Measurements from ENCODE around the gene DOCK4.

DOCK4 gene

DNA sequence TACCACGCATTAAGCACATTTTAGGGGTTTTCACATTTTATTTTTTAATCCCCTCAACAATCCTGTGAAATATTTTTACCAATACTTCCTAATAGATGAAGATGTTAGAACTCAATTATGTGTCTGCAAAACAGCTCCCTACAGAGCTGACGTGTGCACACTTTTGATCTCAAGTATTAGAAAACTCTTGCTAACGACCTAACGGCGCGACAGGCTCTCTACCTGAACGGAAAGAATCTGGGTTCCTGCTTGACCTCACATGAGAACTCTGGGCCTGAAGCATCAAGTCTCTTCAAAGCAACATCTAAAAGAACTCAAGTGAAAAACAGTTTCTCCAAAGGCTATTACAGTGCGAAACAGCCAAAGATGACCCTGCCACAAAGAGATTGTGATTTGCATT, 113.9 kb downstream of the DOCK4 start:
- no peaks in the 10 kb centered on the region for H3K36me3 ChIP-seq
- H3K27ac ChIP-seq = no peak overlapping the region
- no peak overlapping the region for H3K4me3 ChIP-seq
- intact Hi-C loops (cut with DNase I; ENCODE audit: low total_unique reads) = no loop called here
- TF ChIP-seq, protein P1, sequence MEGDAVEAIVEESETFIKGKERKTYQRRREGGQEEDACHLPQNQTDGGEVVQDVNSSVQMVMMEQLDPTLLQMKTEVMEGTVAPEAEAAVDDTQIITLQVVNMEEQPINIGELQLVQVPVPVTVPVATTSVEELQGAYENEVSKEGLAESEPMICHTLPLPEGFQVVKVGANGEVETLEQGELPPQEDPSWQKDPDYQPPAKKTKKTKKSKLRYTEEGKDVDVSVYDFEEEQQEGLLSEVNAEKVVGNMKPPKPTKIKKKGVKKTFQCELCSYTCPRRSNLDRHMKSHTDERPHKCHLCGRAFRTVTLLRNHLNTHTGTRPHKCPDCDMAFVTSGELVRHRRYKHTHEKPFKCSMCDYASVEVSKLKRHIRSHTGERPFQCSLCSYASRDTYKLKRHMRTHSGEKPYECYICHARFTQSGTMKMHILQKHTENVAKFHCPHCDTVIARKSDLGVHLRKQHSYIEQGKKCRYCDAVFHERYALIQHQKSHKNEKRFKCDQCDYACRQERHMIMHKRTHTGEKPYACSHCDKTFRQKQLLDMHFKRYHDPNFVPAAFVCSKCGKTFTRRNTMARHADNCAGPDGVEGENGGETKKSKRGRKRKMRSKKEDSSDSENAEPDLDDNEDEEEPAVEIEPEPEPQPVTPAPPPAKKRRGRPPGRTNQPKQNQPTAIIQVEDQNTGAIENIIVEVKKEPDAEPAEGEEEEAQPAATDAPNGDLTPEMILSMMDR (IDR thresholded peaks at IDR 0.05) = no peak
- no peaks in the 10 kb centered on the region for H3K9me3 ChIP-seq
- no peak for DNase-seq
- no peaks in the 10 kb centered on the region for H3K27me3 ChIP-seq
- H3K4me1 ChIP-seq = no peaks in the 10 kb centered on the region

- Histone ChIP-seq H3K36me3 (no peaks in the 10 kb centered on the region), H3K4me1 (peaks cover 0 to 3% (median 0%) of the 10 kb centered on the region in 4 donors), H3K27me3 (no peaks in the 10 kb centered on the region), H3K9me3 (no peaks in the 10 kb centered on the region), H3K27ac (no peak overlapping the region), H3K4me3 (no peak overlapping the region)
- no peak for DNase-seq
- TF ChIP-seq, protein P1 (IDR thresholded peaks at IDR 0.05) = no peak
- intact Hi-C loops (cut with DNase I; ENCODE audit: low total_unique reads) = no loop called here
These were observed 114.4 kb downstream of the DOCK4 start for GRCh38 chr7:112091768-112092167.

DNA sequence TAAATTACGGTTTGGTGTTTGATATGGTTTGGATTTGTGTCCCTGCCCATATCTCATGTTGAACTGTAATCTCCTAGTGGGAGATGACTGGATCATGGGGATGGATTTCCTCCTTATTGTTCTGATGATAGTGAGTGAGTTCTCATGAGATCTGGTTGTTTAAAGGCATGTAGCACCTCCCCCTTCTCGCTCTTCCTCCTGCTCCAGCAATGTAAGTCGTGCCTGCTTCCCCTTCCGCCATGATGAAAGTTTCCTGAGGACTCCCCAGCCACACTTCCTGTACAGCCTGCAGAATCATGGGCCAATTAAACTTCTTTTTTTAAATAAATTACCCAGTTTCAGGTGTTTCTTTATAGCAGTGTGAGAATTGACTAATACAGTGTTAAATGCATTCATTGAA, 116.6 kb downstream of the DOCK4 start:
- TF ChIP-seq, protein P1 (IDR thresholded peaks at IDR 0.05) = no peak
- intact Hi-C loops (cut with DNase I; ENCODE audit: low total_unique reads) = no loop called here
- Histone ChIP-seq H3K36me3 (no peaks in the 10 kb centered on the region), H3K27ac (no peak overlapping the region), H3K4me1 (peaks cover 0 to 13% (median 3%) of the 10 kb centered on the region in 4 donors), H3K27me3 (no peaks in the 10 kb centered on the region), H3K4me3 (no peak overlapping the region), H3K9me3 (no peaks in the 10 kb centered on the region)
- DNase-seq = no peak

DNA sequence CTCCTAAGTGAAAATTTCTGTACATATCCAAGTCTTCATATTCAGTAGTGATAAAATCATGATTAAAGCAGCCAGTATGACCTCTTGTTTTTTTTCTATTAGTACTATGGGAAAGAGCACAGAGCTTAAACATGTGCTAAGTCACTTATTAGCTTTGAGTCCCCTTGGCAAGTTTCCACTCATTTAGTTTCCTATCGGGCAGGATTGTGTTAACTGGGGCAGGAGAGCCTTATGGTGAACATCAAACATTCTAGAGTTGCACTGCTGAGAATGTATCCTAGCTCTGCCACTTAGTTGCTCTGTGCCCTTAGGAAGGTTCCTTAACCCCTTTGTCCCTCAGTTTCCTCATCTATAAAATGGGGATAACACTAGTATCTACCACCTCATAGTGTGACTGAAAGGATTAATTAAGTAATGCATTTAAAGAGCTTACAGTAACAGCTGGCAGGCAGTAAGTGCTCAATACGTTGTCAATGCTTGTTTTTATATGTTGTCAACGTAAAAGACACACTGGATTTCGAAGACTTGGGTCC, 117.6 kb downstream of the DOCK4 start:
- Histone ChIP-seq H3K4me3 (no peak overlapping the region), H3K27me3 (no peaks in the 10 kb centered on the region), H3K36me3 (no peaks in the 10 kb centered on the region), H3K27ac (no peak overlapping the region), H3K9me3 (no peaks in the 10 kb centered on the region), H3K4me1 (peaks cover 0 to 19% (median 3%) of the 10 kb centered on the region in 4 donors)
- no peak for DNase-seq
- TF ChIP-seq, protein P1 (IDR thresholded peaks at IDR 0.05) = no peak
- intact Hi-C loops (cut with DNase I; ENCODE audit: low total_unique reads) = no loop called here

DNA sequence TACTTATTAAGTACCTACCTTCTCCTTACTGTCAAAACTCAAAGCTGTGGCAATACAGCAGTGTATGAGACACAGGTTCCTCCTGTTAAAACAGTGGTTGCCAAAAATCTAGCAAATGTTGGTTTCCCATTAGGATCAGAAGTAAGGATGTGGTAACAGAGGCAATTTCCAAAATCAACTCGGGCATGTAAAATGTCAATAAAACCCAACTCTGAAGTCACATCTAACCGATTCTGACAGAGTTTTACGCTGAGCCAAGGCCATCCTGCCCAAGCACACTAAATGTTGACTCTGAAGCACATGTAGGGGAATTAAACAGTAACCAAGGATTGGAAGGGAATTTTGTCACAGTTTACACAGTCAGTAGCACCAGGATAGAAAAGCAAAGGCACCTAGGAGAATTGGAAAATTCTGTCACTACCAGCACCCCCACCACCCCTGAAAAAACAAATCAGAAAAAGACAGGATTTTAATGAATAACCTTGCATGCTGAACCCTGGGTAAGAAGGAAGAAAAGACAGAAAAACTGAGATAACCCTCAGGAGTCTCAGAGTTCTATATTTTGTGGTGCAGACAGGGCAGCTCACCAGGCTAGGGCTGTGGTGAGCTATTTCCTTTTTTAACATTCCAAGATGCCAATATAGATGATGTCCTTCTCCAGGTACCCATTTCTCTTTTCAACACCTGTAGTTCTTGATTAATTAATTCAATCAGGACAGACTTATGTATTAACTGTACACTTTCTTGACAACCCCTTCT, 119.5 kb downstream of the DOCK4 start:
- H3K27me3 ChIP-seq = no peaks in the 10 kb centered on the region
- H3K4me3 ChIP-seq = no peak overlapping the region
- intact Hi-C loops (cut with DNase I; ENCODE audit: low total_unique reads) = no loop called here
- no peaks in the 10 kb centered on the region for H3K9me3 ChIP-seq
- no peak for DNase-seq
- peaks cover 0 to 19% (median 3%) of the 10 kb centered on the region in 4 donors for H3K4me1 ChIP-seq
- H3K27ac ChIP-seq = no peak overlapping the region
- H3K36me3 ChIP-seq = no peaks in the 10 kb centered on the region
- TF ChIP-seq, protein P1 (IDR thresholded peaks at IDR 0.05) = no peak
